Fibroblast of mammary gland (primary cell): ENCODE results near the gene MAMSTR.

Experiments used
- DNase-seq: peaks from one replicate; pipeline ENCODE4 v3.0.0-alpha.2; 2010; ENCODE audit warnings: low read depth
- H3K4me3 ChIP-seq: 2 replicates; pipeline ENCODE4 v1.5.1; 2011; ENCODE audit warnings: low read depth, mild to moderate bottlenecking, low read length, moderate library complexity; ENCODE audit not compliant: control insufficient read depth
- TF ChIP-seq, protein P1 (sequence below): conservative IDR thresholded peaks from 2 replicates; pipeline ENCODE4 v1.5.1; 2011; ENCODE audit warnings: low read depth, low read length, inconsistent platforms; ENCODE audit not compliant: control insufficient read depth, insufficient read depth

The MAMSTR gene

GRCh38 chr19:48669903-48670668 lies 49.4 kb downstream of the MAMSTR start:
- no peak for DNase-seq
- no peak overlapping the region for H3K4me3 ChIP-seq
- TF ChIP-seq, protein P1, sequence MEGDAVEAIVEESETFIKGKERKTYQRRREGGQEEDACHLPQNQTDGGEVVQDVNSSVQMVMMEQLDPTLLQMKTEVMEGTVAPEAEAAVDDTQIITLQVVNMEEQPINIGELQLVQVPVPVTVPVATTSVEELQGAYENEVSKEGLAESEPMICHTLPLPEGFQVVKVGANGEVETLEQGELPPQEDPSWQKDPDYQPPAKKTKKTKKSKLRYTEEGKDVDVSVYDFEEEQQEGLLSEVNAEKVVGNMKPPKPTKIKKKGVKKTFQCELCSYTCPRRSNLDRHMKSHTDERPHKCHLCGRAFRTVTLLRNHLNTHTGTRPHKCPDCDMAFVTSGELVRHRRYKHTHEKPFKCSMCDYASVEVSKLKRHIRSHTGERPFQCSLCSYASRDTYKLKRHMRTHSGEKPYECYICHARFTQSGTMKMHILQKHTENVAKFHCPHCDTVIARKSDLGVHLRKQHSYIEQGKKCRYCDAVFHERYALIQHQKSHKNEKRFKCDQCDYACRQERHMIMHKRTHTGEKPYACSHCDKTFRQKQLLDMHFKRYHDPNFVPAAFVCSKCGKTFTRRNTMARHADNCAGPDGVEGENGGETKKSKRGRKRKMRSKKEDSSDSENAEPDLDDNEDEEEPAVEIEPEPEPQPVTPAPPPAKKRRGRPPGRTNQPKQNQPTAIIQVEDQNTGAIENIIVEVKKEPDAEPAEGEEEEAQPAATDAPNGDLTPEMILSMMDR = no peak

DNA sequence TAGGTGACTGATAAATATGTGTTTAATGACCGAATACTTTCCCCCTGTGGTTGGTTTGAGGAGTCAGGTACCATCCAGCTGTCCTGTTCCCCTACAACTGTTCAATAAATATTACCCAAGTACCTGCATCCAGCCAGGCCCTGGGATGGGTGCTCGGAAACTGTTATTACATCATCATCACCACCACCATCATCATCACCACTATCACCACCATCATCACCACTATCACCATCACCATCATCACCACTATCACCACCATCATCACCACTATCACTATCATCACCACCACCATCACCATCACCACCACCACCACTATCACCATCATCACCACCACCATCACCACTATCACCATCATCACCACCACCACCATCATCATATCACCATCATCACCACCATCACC lies 50.8 kb downstream of the MAMSTR start:
- no peak for DNase-seq
- TF ChIP-seq, protein P1 = no peak
- H3K4me3 ChIP-seq = no peak overlapping the region

GRCh38 chr19:48668332-48668731 lies 51.2 kb downstream of the MAMSTR start:
- no peak for DNase-seq
- TF ChIP-seq, protein P1 = no peak
- no peak overlapping the region for H3K4me3 ChIP-seq

DNA sequence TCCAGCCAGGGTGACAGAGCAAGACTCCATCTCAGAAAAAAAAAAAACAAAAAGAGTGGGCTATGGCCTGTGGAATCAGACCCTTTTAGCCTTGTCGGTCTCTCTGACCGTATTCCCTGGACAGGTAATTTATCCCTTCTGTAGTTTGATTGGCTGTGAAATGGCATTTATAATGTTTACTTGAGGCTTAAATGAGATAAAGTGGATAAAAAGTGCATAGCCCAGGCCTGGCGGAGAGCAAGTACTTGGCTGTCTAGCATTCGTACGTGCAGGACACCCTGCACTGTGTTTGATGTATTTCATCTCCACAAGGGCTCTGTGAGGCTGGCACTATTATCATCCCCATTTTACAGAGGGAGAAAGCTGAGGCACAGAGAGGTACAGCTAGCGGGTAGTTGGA lies 53.7 kb downstream of the MAMSTR start:
- DNase-seq = no peak
- H3K4me3 ChIP-seq = no peak overlapping the region
- TF ChIP-seq, protein P1 = no peak

DNA sequence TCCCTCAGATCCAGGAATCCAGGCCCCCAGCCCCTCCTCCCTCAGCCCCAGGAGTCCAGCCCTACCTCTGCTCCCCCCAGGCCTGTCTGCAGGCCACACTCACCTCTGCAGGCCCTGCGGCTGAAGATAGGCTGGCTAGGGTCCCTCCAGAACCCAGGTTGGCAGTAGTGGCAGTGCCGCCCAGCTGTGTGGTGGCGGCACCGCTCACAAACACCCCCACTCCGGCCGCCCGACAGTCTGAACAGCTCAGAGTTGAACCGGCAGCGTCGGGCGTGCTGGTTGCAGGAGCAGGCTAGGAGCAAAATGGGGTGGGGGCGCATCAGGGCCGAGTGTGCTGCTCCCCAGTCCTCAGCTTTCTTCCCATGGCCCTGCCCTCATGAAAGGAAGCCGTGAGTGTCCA lies 55.0 kb downstream of the MAMSTR start:
- H3K4me3 ChIP-seq = no peak overlapping the region
- no peak for DNase-seq
- TF ChIP-seq, protein P1 = no peak

- no peak for DNase-seq
- TF ChIP-seq, protein P1 = no peak
- no peak overlapping the region for H3K4me3 ChIP-seq
These were observed 55.9 kb downstream of the MAMSTR start for GRCh38 chr19:48663667-48664066.
